NK-92 (cell line): ENCODE data around the gene CTSW.

Experiments used
- DNase-seq: peaks from one replicate; lab custom pipeline; 2025; ENCODE audit not compliant: unreplicated experiment; lab: John Stamatoyannopoulos, UW

Gene CTSW

GRCh38 chr11:65925397-65925796 is 45.8 kb downstream of the CTSW start:
- no peak for DNase-seq

- no peak for DNase-seq
Observed at GRCh38 chr11:65927904-65928397, 48.3 kb downstream of the CTSW start.

GRCh38 chr11:65928667-65929066 is 49.0 kb downstream of the CTSW start:
- no peak for DNase-seq

- no peak for DNase-seq
Observed at GRCh38 chr11:65931773-65932557, 52.3 kb downstream of the CTSW start.

GRCh38 chr11:65932558-65932919 is 52.9 kb downstream of the CTSW start:
- no peak for DNase-seq
